Lower leg skin (tissue), 4 donors: Measurements from ENCODE around the gene AP3D1. TPM values are rescaled to one million over a fixed set of nuclear protein-coding genes. Genes with fewer than 3 reads are reported as not detected.
A peak's percentile ranks its signal among the peaks of the same experiment; 100 is the strongest.
"Not testable (repeated sequence)": the region's sequence is repeated elsewhere in the genome, so short reads cannot be mapped to it uniquely, and the experiment has no call there.

Source experiments
- DNase-seq, 2 donors: peaks; one replicate each; pipeline ENCODE4 v3.0.0-alpha.2; 2019; ENCODE audit warnings: low spot score in 2 of 2
- H3K4me3 ChIP-seq: fragments of 200-600 bp; sonication (generic); 2 replicates; pipeline ENCODE4 v1.5.1; 2017; ENCODE audit warnings: mild to moderate bottlenecking, low read depth; ENCODE audit not compliant: poor library complexity, severe bottlenecking
- POLR2A ChIP-seq, 2 donors: fragments of 450-650 bp; IDR thresholded peaks; one replicate each; pipeline ENCODE4 v1.6.1; 2016 to 2017; ENCODE audit warnings: antibody characterized with exemption in 2 of 2, mild to moderate bottlenecking in 1 of 2, moderate library complexity in 1 of 2
- WGBS, 2 donors: methylation state at CpG; one replicate each; pipeline ENCODE4 v1.1.5; 2018; 5-methylcytosine and 5-hydroxymethylcytosine counted together
- intact Hi-C: fragments of 100-400 bp; cut with DNase I; formaldehyde crosslinking; loops from one replicate; pipeline ENCODE4 v1.15.0; 2023; ENCODE audit warnings: low total_unique reads
- total RNA-seq, 4 donors: library from RNA; depleted of rRNA; stranded (reverse); fragments of >200 nt; gene quantifications; one replicate each; pipeline ENCODE4 v1.1.0, GENCODE V29; 2016
- TF ChIP-seq, protein P1 (sequence below), 3 donors: fragments of 450-650 bp; IDR thresholded peaks; one replicate each; pipeline ENCODE4 v1.5.1; 2016; ENCODE audit warnings: antibody characterized with exemption in 3 of 3, mild to moderate bottlenecking in 3 of 3, moderate library complexity in 2 of 3

Gene AP3D1
- total RNA-seq, 4 donors from 2014 or later, result 46.5 to 84.7 (median 71.8) TPM

DNA sequence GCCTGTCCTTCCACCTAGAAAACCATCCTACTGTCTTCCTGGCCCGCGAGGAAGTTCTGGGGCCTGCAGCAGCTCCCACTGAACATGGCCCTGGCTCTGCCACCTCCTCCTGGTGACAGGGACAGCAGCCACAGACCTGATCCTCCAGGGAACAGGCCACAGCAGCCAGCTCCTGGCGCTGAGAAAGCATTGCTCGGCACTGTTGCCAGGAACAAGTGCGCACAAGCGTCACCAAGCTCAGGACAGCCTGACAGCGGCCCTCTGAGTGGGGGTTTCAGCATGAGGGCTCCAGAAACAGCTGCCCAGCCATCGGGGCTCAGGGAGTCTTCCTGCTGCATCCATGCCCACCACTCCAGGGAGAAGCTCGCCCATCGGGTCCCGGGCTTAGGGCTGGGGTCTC lies 21.9 kb downstream of the AP3D1 start:
- no peak overlapping the region for H3K4me3 ChIP-seq
- WGBS, 2 donors, result 94 to 97% methylated on average over 2 to 11 of the region's 11 CpGs
- TF ChIP-seq POLR2A (IDR thresholded peaks at IDR 0.05), result no peak
- TF ChIP-seq, protein P1, sequence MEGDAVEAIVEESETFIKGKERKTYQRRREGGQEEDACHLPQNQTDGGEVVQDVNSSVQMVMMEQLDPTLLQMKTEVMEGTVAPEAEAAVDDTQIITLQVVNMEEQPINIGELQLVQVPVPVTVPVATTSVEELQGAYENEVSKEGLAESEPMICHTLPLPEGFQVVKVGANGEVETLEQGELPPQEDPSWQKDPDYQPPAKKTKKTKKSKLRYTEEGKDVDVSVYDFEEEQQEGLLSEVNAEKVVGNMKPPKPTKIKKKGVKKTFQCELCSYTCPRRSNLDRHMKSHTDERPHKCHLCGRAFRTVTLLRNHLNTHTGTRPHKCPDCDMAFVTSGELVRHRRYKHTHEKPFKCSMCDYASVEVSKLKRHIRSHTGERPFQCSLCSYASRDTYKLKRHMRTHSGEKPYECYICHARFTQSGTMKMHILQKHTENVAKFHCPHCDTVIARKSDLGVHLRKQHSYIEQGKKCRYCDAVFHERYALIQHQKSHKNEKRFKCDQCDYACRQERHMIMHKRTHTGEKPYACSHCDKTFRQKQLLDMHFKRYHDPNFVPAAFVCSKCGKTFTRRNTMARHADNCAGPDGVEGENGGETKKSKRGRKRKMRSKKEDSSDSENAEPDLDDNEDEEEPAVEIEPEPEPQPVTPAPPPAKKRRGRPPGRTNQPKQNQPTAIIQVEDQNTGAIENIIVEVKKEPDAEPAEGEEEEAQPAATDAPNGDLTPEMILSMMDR (IDR thresholded peaks at IDR 0.05), result no peak
- no peak for DNase-seq
- intact Hi-C loops, result no loop called here

DNA sequence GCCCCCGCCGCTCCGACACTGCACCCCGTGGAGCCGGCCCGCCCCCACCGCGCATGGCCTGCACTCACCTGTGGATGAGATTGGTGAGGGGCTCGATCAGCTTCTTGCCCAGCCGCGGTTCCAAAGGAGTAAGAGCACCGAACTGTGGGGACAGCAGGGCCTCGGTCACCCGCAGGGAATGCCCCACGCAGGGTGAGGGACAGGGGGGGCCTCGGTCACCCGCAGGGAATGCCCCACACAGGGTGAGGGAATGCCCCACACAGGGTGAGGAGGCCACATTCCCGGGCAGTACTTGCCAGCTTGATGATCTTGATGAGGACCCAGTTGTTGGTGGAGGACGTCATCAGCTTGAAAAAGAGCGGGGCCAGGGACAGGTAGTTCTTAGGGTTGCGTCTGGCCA lies 22.3 kb downstream of the AP3D1 start:
- DNase-seq, result no peak
- 97% methylated on average over 12 to 13 of the region's 21 CpGs for WGBS, 2 donors
- intact Hi-C loops, result no loop called here
- TF ChIP-seq, protein P1 (IDR thresholded peaks at IDR 0.05), result no peak
- TF ChIP-seq POLR2A (IDR thresholded peaks at IDR 0.05), result no peak
- no peak overlapping the region for H3K4me3 ChIP-seq

GRCh38 chr19:2128252-2128651 lies 23.1 kb downstream of the AP3D1 start:
- intact Hi-C loops, H3K4me3 ChIP-seq, DNase-seq: not testable (repeated sequence)
- 79 to 89% methylated on average over 9 to 17 of the region's 34 CpGs for WGBS, 2 donors

DNA sequence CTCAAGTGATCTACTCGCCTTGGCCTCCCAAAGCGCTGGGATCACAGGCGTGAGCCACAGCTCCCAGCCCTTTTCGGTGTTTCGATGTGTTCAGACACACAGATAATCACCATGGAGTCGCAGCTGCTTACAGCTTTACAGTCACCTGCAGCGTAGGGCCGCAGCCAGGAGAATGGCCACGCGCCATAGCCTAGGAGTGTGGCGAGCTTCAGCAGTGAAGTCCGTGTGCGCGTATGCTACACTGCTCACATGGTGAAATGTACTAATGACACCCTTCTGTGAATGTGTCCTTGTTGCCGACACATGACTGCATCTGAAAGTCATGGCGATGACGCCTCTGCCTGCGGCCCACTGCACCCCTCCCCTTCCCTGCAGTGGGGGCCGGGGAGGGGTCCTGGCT lies 23.6 kb downstream of the AP3D1 start:
- intact Hi-C loops, result no loop called here
- no peak for DNase-seq
- 71 to 83% methylated on average over 15 to 19 of the region's 19 CpGs for WGBS, 2 donors
- no peak overlapping the region for H3K4me3 ChIP-seq
- TF ChIP-seq, protein P1 (IDR thresholded peaks at IDR 0.05), result no peak
- TF ChIP-seq POLR2A (IDR thresholded peaks at IDR 0.05), result no peak

GRCh38 chr19:2126879-2127518 lies 24.4 kb downstream of the AP3D1 start:
- peak in 1 of 2 donors; percentile 79 for DNase-seq
- intact Hi-C loops, result no loop called here
- 89 to 96% methylated on average over 23 to 24 of the region's 24 CpGs for WGBS, 2 donors
- TF ChIP-seq, protein P1 (IDR thresholded peaks at IDR 0.05), result no peak
- no peak for TF ChIP-seq POLR2A (IDR thresholded peaks at IDR 0.05)
- H3K4me3 ChIP-seq, result no peak overlapping the region

- TF ChIP-seq POLR2A (IDR thresholded peaks at IDR 0.05), result no peak
- TF ChIP-seq, protein P1 (IDR thresholded peaks at IDR 0.05), result no peak
- intact Hi-C loops, result no loop called here
- 82 to 86% methylated on average over 14 to 23 of the region's 25 CpGs for WGBS, 2 donors
- H3K4me3 ChIP-seq, result no peak overlapping the region
- no peak for DNase-seq
Measured at GRCh38 chr19:2123682-2124387, 27.5 kb downstream of the AP3D1 start.
